ENCODE data around the gene PRKACA. TPM values are rescaled to one million over a fixed set of nuclear protein-coding genes. Genes with fewer than 3 reads are reported as not detected.

The PRKACA gene
- total and polyA plus RNA-seq, 2 donors (not counting 1 experiment from before 2014, with no cell fraction given) = 43.6 to 67.4 TPM

GRCh38 chr19:14102756-14103155, 14.8 kb downstream of the PRKACA start:
- Histone ChIP-seq H3K4me1 (ENCODE audit: control insufficient read depth, extremely low read depth, insufficient read depth, low read length) (no peaks in the 10 kb centered on the region), H2AFZ (ENCODE audit: low read length) (no peak overlapping the region), H3K4me3 (replicated peaks in 1 of 4; ENCODE audit: control extremely low read depth in 1 of 4, insufficient read depth in 1 of 4, low read depth in 3 of 4, low read length in 4 of 4) (no peak overlapping the region), H3K27me3 (ENCODE audit: control insufficient read depth, insufficient read depth, low read length) (no peaks in the 10 kb centered on the region), H3K36me3 (ENCODE audit: control insufficient read depth, insufficient read depth, low read length) (peaks cover 8% of the 10 kb centered on the region), H3K27ac (ENCODE audit: insufficient read depth, low read length) (no peak overlapping the region), H3K79me2 (ENCODE audit: control insufficient read depth, insufficient read depth, low read length) (no peaks in the 10 kb centered on the region), H3K4me2 (ENCODE audit: extremely low read depth, insufficient read depth, low read length) (no peak overlapping the region), H3K9ac (ENCODE audit: insufficient read depth, low read length) (no peak overlapping the region), H3K9me3 (ENCODE audit: control insufficient read depth, insufficient read depth, low read depth, low read length) (no peaks in the 10 kb centered on the region), H4K20me1 (ENCODE audit: control insufficient read depth, extremely low read depth, insufficient read depth, low read length) (no peaks in the 10 kb centered on the region)
- DNase-seq (ENCODE audit: low read depth in 2 of 2) = no peak
- TF ChIP-seq EZH2 (IDR thresholded peaks at IDR 0.05; ENCODE audit: low read length, missing control alignments) (no peak), CTCF (conservative IDR thresholded peaks at IDR 0.05 in 1 of 2, IDR thresholded peaks at IDR 0.05 in 1 of 2; ENCODE audit: low read depth in 1 of 2, low read length in 2 of 2) (no peak)

- H3K4me1 ChIP-seq (ENCODE audit: control insufficient read depth, extremely low read depth, insufficient read depth, low read length) = no peaks in the 10 kb centered on the region
- H3K4me3 ChIP-seq (replicated peaks in 1 of 4; ENCODE audit: control extremely low read depth in 1 of 4, insufficient read depth in 1 of 4, low read depth in 3 of 4, low read length in 4 of 4) = no peak overlapping the region
- TF ChIP-seq EZH2 (IDR thresholded peaks at IDR 0.05; ENCODE audit: low read length, missing control alignments) (no peak), CTCF (conservative IDR thresholded peaks at IDR 0.05 in 1 of 2, IDR thresholded peaks at IDR 0.05 in 1 of 2; ENCODE audit: low read depth in 1 of 2, low read length in 2 of 2) (no peak)
- H3K4me2 ChIP-seq (ENCODE audit: extremely low read depth, insufficient read depth, low read length) = no peak overlapping the region
- H3K9me3 ChIP-seq (ENCODE audit: control insufficient read depth, insufficient read depth, low read depth, low read length) = no peaks in the 10 kb centered on the region
- DNase-seq (ENCODE audit: low read depth in 2 of 2) = no peak
- H2AFZ ChIP-seq (ENCODE audit: low read length) = no peak overlapping the region
- H3K27me3 ChIP-seq (ENCODE audit: control insufficient read depth, insufficient read depth, low read length) = no peaks in the 10 kb centered on the region
- no peaks in the 10 kb centered on the region for H3K79me2 ChIP-seq (ENCODE audit: control insufficient read depth, insufficient read depth, low read length)
- H4K20me1 ChIP-seq (ENCODE audit: control insufficient read depth, extremely low read depth, insufficient read depth, low read length) = no peaks in the 10 kb centered on the region
- H3K9ac ChIP-seq (ENCODE audit: insufficient read depth, low read length) = no peak overlapping the region
- no peak overlapping the region for H3K27ac ChIP-seq (ENCODE audit: insufficient read depth, low read length)
- peaks cover 12% of the 10 kb centered on the region for H3K36me3 ChIP-seq (ENCODE audit: control insufficient read depth, insufficient read depth, low read length)
Measured at GRCh38 chr19:14102102-14102696, 15.4 kb downstream of the PRKACA start.

GRCh38 chr19:14101003-14101545, 16.5 kb downstream of the PRKACA start:
- H3K4me1 ChIP-seq (ENCODE audit: control insufficient read depth, extremely low read depth, insufficient read depth, low read length) = no peaks in the 10 kb centered on the region
- no peaks in the 10 kb centered on the region for H3K79me2 ChIP-seq (ENCODE audit: control insufficient read depth, insufficient read depth, low read length)
- H3K4me3 ChIP-seq (replicated peaks in 1 of 4; ENCODE audit: control extremely low read depth in 1 of 4, insufficient read depth in 1 of 4, low read depth in 3 of 4, low read length in 4 of 4) = no peak overlapping the region
- no peak overlapping the region for H2AFZ ChIP-seq (ENCODE audit: low read length)
- no peak overlapping the region for H3K4me2 ChIP-seq (ENCODE audit: extremely low read depth, insufficient read depth, low read length)
- H4K20me1 ChIP-seq (ENCODE audit: control insufficient read depth, extremely low read depth, insufficient read depth, low read length) = no peaks in the 10 kb centered on the region
- peaks cover 17% of the 10 kb centered on the region for H3K36me3 ChIP-seq (ENCODE audit: control insufficient read depth, insufficient read depth, low read length)
- no peaks in the 10 kb centered on the region for H3K9me3 ChIP-seq (ENCODE audit: control insufficient read depth, insufficient read depth, low read depth, low read length)
- no peak overlapping the region for H3K9ac ChIP-seq (ENCODE audit: insufficient read depth, low read length)
- H3K27ac ChIP-seq (ENCODE audit: insufficient read depth, low read length) = no peak overlapping the region
- H3K27me3 ChIP-seq (ENCODE audit: control insufficient read depth, insufficient read depth, low read length) = no peaks in the 10 kb centered on the region
- no peak for DNase-seq (ENCODE audit: low read depth in 2 of 2)
- no peak for TF ChIP-seq EZH2 (IDR thresholded peaks at IDR 0.05; ENCODE audit: low read length, missing control alignments)
- no peak for TF ChIP-seq CTCF (conservative IDR thresholded peaks at IDR 0.05 in 1 of 2, IDR thresholded peaks at IDR 0.05 in 1 of 2; ENCODE audit: low read depth in 1 of 2, low read length in 2 of 2)

Data from fibroblast of lung (primary cell).